ENCODE results near the gene IFITM5.
"Not testable (repeated sequence)": the region's sequence is repeated elsewhere in the genome, so short reads cannot be mapped to it uniquely, and the experiment has no call there.

Gene IFITM5

GRCh38 chr11:332651-333480 lies 33.5 kb upstream of the IFITM5 start:
- Histone ChIP-seq H3K36me3 (ENCODE audit: control insufficient read depth, insufficient read depth, low read length) (no peaks in the 10 kb centered on the region), H3K27me3 (replicated peaks; ENCODE audit: control insufficient read depth, insufficient read depth, low read length) (no peaks in the 10 kb centered on the region), H3K4me3 (replicated peaks; ENCODE audit: low read depth, low read length) (no peak overlapping the region)
- no peak for DNase-seq (ENCODE audit: extremely low read depth, insufficient read length)
- TF ChIP-seq CTCF (IDR thresholded peaks at IDR 0.05; ENCODE audit: insufficient read depth, low read length, poor library complexity, severe bottlenecking): no peak

- H3K27me3 ChIP-seq (replicated peaks; ENCODE audit: control insufficient read depth, insufficient read depth, low read length): no peaks in the 10 kb centered on the region
- no peak for TF ChIP-seq CTCF (IDR thresholded peaks at IDR 0.05; ENCODE audit: insufficient read depth, low read length, poor library complexity, severe bottlenecking)
- no peak for DNase-seq (ENCODE audit: extremely low read depth, insufficient read length)
- no peaks in the 10 kb centered on the region for H3K36me3 ChIP-seq (ENCODE audit: control insufficient read depth, insufficient read depth, low read length)
- H3K4me3 ChIP-seq (replicated peaks; ENCODE audit: low read depth, low read length): no peak overlapping the region
These were observed 32.2 kb upstream of the IFITM5 start for GRCh38 chr11:331358-332060.

DNA sequence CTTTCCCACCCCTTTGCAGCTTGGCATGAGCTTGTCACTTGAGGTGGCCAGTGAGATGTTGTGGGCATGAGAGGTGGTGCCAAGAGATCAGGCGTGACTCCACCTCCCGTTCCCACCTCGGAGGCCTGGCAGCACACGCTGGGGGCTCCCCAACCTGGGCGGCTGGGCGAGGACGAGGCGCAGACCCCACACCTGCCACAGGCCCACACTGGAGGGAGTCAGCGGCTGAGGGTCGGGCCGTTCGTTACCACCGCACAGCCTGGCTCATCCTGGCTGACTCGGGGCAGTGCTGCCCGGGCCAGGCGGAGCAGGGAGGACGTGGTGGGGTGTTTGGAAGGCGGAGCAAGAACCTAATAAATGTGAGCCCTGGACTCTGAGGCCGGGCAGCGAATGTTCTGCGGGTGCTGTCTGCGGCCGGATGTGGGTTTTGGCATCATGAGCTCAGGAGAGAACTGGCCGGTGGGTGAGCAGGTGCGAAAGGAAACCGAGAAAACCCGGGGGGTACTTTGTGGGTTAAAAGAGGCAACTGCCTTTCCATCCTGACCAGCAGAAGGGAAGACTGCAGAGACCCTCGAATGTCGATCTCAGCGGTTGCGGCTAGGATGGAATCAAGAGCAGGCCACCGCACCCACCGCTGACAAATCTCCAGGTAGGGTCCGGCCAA lies 31.5 kb upstream of the IFITM5 start:
- peak; percentile 81 for DNase-seq (ENCODE audit: extremely low read depth, insufficient read length)
- Histone ChIP-seq H3K27me3 (replicated peaks; ENCODE audit: control insufficient read depth, insufficient read depth, low read length) (no peaks in the 10 kb centered on the region), H3K4me3 (replicated peaks; ENCODE audit: low read depth, low read length) (no peak overlapping the region), H3K36me3 (ENCODE audit: control insufficient read depth, insufficient read depth, low read length) (no peaks in the 10 kb centered on the region)
- no peak for TF ChIP-seq CTCF (IDR thresholded peaks at IDR 0.05; ENCODE audit: insufficient read depth, low read length, poor library complexity, severe bottlenecking)

GRCh38 chr11:330307-330693 lies 31.0 kb upstream of the IFITM5 start:
- H3K27me3 ChIP-seq (replicated peaks; ENCODE audit: control insufficient read depth, insufficient read depth, low read length): no peaks in the 10 kb centered on the region
- DNase-seq (ENCODE audit: extremely low read depth, insufficient read length): peak; percentile 57
- no peak for TF ChIP-seq CTCF (IDR thresholded peaks at IDR 0.05; ENCODE audit: insufficient read depth, low read length, poor library complexity, severe bottlenecking)
- H3K36me3 ChIP-seq (ENCODE audit: control insufficient read depth, insufficient read depth, low read length): no peaks in the 10 kb centered on the region
- H3K4me3 ChIP-seq (replicated peaks; ENCODE audit: low read depth, low read length): no peak overlapping the region

DNA sequence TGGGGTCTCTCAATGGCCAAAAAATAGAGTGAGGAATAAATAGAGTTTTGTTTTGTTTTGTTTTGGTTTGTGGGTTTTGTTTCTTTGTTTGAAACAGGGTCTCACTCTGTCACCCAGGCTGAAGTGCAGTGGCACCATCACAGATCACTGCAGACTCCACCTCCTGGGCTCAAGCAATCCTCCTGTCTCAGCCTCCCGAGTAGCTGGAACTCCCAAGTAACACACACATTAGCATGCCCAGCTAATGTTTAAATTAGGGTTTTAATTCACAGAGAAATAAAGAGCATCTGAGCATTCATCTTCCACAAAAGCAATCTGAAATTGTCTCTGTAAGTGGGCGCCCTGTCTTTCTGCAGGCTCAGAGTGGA lies 30.5 kb upstream of the IFITM5 start:
- TF ChIP-seq CTCF (IDR thresholded peaks at IDR 0.05; ENCODE audit: insufficient read depth, low read length, poor library complexity, severe bottlenecking): no peak
- Histone ChIP-seq H3K36me3 (ENCODE audit: control insufficient read depth, insufficient read depth, low read length) (no peaks in the 10 kb centered on the region), H3K4me3 (replicated peaks; ENCODE audit: low read depth, low read length) (no peak overlapping the region), H3K27me3 (replicated peaks; ENCODE audit: control insufficient read depth, insufficient read depth, low read length) (no peaks in the 10 kb centered on the region)
- no peak for DNase-seq (ENCODE audit: extremely low read depth, insufficient read length)

GRCh38 chr11:328516-329100 lies 29.3 kb upstream of the IFITM5 start:
- H3K4me3 ChIP-seq (replicated peaks; ENCODE audit: low read depth, low read length); H3K27me3 ChIP-seq (replicated peaks; ENCODE audit: control insufficient read depth, insufficient read depth, low read length); DNase-seq (ENCODE audit: extremely low read depth, insufficient read length); H3K36me3 ChIP-seq (ENCODE audit: control insufficient read depth, insufficient read depth, low read length): not testable (repeated sequence)

Data from GM06990 (cell line).